Lung (tissue), 12 donors: ENCODE data around the gene EFCAB12. TPM values are rescaled to one million over a fixed set of nuclear protein-coding genes. Genes with fewer than 3 reads are reported as not detected.

ENCODE experiments used
- ATAC-seq: fragments of 200-7000 bp; cut with Tn5 transposase; one replicate; pipeline ENCODE4 v1.9.1; 2020; ENCODE audit warnings: moderate number of reproducible peaks; ENCODE audit not compliant: insufficient read depth, low FRiP score
- DNase-seq, 3 donors: peaks; one replicate each; pipeline ENCODE4 v3.0.0-alpha.2; 2013 to 2017
- H3K27ac ChIP-seq, 2 donors: one replicate each; pipeline ENCODE4 v1.5.1; 2013; ENCODE audit warnings: mild to moderate bottlenecking in 2 of 2, moderate library complexity in 2 of 2, control low read depth in 1 of 2, inconsistent platforms in 1 of 2, low read depth in 1 of 2, low read length in 1 of 2
- H3K27me3 ChIP-seq, 3 donors: one replicate each; pipeline ENCODE4 v1.5.1; 2013; ENCODE audit warnings: low read length in 2 of 3; ENCODE audit not compliant: control insufficient read depth in 3 of 3, insufficient read depth in 3 of 3
- H3K36me3 ChIP-seq, 4 donors: one replicate each; pipeline ENCODE4 v1.5.1; 2013; ENCODE audit warnings: low read length in 4 of 4, mild to moderate bottlenecking in 1 of 4, moderate library complexity in 1 of 4; ENCODE audit not compliant: control insufficient read depth in 4 of 4, insufficient read depth in 4 of 4
- H3K4me1 ChIP-seq, 5 donors: one replicate each; pipeline ENCODE4 v1.5.1; 2013; ENCODE audit warnings: low read length in 5 of 5, mild to moderate bottlenecking in 2 of 5, moderate library complexity in 1 of 5; ENCODE audit not compliant: control insufficient read depth in 5 of 5, insufficient read depth in 5 of 5
- H3K4me3 ChIP-seq: one replicate; pipeline ENCODE4 v1.5.1; 2013; ENCODE audit warnings: mild to moderate bottlenecking, control low read depth, moderate library complexity
- H3K9ac ChIP-seq, 2 donors: one replicate each; pipeline ENCODE4 v1.5.1; 2013; ENCODE audit warnings: low read length in 2 of 2, control low read depth in 1 of 2; ENCODE audit not compliant: insufficient read depth in 1 of 2
- H3K9me3 ChIP-seq, 4 donors: one replicate each; pipeline ENCODE4 v1.5.1; 2013; ENCODE audit warnings: low read length in 3 of 4, mild to moderate bottlenecking in 1 of 4, moderate library complexity in 1 of 4; ENCODE audit not compliant: control insufficient read depth in 4 of 4, insufficient read depth in 3 of 4
- WGBS, 2 donors: extraction: QIAGEN DNeasy Blood & Tissue Kit; methylation state at CpG; one replicate each; pipeline ENCODE4 v1.1.7; 2013; 5-methylcytosine and 5-hydroxymethylcytosine counted together
- polyA plus RNA-seq, 2 donors: library from polyadenylated mRNA; stranded (reverse); fragments of 200-250 nt; gene quantifications; one replicate each; pipeline ENCODE4 v1.2.1, GENCODE V29; 2013
- total RNA-seq, 2 donors: library from RNA; depleted of rRNA in 1 of 2; stranded (reverse); fragments of >200 nt in 1 of 2; gene quantifications; one replicate each; pipeline ENCODE4 v1.2.1, GENCODE V29; 2014 to 2021
- TF ChIP-seq, protein P1 (sequence below): IDR thresholded peaks from 2 replicates; pipeline ENCODE4 v1.5.1; 2012; ENCODE audit warnings: mild to moderate bottlenecking; ENCODE audit errors: control extremely low read depth, extremely low read depth
- donor health status: control.
- donor health status: control.
- donor health status: Bipolar disorder and iron deficiency.
- donor health status: healthy.
- donor health status: DM: yes; HTN: yes; CAD: no.

EFCAB12 gene
- total and polyA plus RNA-seq, 4 donors = 2.6 to 8.8 (median 3.3) TPM

DNA sequence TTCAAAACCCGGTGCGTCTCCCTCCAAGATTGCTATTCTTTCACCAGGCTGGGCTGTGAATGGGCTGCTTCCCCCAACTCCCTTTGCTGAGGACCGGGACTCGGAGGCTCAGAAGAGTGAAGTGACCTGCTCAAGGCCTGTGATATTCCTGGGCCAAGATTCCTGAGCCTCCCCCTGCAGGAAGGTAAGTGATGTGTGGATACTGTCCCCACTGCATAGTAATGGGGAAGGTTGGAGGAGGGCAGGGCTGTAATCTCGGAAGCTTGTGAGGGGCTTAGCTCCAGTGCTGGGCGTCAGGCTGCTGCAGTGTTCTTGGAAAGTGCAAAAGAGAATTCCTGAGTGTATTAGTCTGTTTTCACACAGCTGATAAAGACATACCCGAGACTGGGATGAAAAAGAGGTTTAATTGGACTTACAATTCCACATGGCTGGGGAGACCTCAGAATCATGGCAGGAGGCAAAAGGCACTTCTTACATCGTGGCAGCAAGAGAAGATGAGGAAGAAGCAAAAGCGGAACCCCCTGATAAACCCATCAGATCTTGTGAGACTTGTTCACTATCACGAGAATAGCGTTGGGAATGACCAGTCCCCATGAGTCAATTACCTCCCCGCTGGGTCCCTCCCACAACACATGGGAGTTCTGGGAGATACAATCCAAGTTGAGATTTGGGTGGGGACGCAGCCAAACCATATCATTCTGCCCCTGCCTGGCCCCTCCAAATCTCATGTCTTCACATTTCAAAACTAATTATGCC, 67.6 kb downstream of the EFCAB12 start:
- TF ChIP-seq, protein P1, sequence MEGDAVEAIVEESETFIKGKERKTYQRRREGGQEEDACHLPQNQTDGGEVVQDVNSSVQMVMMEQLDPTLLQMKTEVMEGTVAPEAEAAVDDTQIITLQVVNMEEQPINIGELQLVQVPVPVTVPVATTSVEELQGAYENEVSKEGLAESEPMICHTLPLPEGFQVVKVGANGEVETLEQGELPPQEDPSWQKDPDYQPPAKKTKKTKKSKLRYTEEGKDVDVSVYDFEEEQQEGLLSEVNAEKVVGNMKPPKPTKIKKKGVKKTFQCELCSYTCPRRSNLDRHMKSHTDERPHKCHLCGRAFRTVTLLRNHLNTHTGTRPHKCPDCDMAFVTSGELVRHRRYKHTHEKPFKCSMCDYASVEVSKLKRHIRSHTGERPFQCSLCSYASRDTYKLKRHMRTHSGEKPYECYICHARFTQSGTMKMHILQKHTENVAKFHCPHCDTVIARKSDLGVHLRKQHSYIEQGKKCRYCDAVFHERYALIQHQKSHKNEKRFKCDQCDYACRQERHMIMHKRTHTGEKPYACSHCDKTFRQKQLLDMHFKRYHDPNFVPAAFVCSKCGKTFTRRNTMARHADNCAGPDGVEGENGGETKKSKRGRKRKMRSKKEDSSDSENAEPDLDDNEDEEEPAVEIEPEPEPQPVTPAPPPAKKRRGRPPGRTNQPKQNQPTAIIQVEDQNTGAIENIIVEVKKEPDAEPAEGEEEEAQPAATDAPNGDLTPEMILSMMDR = no peak
- H3K27ac ChIP-seq = no peak overlapping the region
- H3K4me3 ChIP-seq = no peak overlapping the region
- 87 to 92% methylated on average over 13 of the region's 13 CpGs for WGBS, 2 donors
- ATAC-seq (no peak), DNase-seq (no peak)
- H3K9ac ChIP-seq = no peak overlapping the region
- H3K27me3 ChIP-seq = no peaks in the 10 kb centered on the region
- H3K9me3 ChIP-seq = no peaks in the 10 kb centered on the region
- H3K4me1 ChIP-seq = peaks cover 0 to 18% (median 0%) of the 10 kb centered on the region in 5 donors
- H3K36me3 ChIP-seq = no peaks in the 10 kb centered on the region

DNA sequence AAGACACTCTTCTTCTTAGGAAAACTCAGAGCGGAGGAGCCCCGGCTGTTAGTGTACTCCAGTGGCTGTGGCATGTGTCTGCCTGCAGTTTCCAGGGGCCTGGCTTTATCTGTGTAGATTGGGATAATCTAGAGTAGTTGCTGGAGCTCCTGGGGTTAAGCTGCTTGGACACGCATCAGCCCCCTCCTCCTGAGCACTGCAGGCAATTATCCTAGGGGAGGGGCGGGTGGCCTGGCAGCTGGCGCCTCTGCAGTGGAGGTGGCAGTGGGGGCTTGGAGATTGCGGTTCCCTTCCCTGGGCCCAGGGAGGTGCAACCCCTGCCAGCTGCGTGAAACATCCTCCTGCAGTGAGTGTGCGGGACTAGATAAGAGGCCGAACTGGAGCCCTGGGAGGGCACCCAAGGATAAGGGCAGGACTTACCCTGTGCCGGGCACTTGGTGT, 68.2 kb downstream of the EFCAB12 start:
- 85 to 86% methylated on average over 6 to 10 of the region's 10 CpGs for WGBS, 2 donors
- Histone ChIP-seq H3K9me3 (no peaks in the 10 kb centered on the region), H3K36me3 (no peaks in the 10 kb centered on the region), H3K27me3 (no peaks in the 10 kb centered on the region), H3K4me3 (no peak overlapping the region), H3K27ac (no peak overlapping the region), H3K4me1 (peaks cover 0 to 18% (median 0%) of the 10 kb centered on the region in 5 donors), H3K9ac (no peak overlapping the region)
- DNase-seq (no peak), ATAC-seq (no peak)
- TF ChIP-seq, protein P1 = no peak

DNA sequence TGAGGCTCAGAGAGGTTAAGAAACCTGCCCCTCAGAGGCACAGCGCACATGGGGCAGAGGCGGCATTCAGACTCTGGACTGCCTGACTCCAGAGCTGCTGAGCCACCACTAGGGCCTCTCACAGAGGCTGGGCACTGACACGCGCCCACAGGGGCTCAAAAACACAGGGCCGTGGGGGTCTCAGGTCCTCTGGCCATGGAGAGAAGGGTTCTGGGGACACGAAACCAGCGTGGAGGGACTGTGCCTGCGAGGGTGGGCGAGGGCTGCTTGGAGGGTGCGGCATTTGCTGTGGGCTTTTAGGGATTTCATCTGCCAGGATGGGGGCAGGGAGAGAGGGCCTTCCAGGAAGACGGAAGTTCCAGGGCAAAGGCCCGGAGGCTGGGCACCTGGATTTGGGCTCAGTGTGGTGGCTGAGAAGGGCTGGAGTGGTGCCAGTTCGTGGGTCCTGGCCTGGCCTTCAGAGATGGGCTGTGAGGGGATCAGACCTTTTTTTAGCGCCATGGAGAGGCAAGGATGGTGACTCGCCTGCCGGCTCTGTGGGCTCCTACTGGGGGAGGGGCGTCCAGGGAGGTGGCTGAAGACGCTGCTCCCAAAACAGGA, 69.6 kb downstream of the EFCAB12 start:
- no peak for ATAC-seq
- Histone ChIP-seq H3K27ac (no peak overlapping the region), H3K4me1 (peaks cover 0 to 18% (median 0%) of the 10 kb centered on the region in 5 donors), H3K9ac (no peak overlapping the region), H3K27me3 (no peaks in the 10 kb centered on the region), H3K4me3 (no peak overlapping the region), H3K9me3 (no peaks in the 10 kb centered on the region), H3K36me3 (no peaks in the 10 kb centered on the region)
- TF ChIP-seq, protein P1 = no peak
- DNase-seq = no peak
- 78 to 90% methylated on average over 16 to 18 of the region's 18 CpGs for WGBS, 2 donors
